Jurkat, Clone E6-1 (cell line): ENCODE data around the gene TRHDE.

Source experiments
- DNase-seq: peaks from one replicate; pipeline ENCODE4 v3.0.0-alpha.2; 2011; ENCODE audit warnings: low read depth, low spot score
- H3K4me3 ChIP-seq: 2 replicates; pipeline ENCODE4 v1.5.1; 2011; ENCODE audit warnings: mild to moderate bottlenecking, low read length, control low read depth, moderate library complexity

Gene TRHDE

GRCh38 chr12:72272731-72273498 is 745 bp downstream of the TRHDE start:
- no peak for DNase-seq
- no peak overlapping the region for H3K4me3 ChIP-seq

DNA sequence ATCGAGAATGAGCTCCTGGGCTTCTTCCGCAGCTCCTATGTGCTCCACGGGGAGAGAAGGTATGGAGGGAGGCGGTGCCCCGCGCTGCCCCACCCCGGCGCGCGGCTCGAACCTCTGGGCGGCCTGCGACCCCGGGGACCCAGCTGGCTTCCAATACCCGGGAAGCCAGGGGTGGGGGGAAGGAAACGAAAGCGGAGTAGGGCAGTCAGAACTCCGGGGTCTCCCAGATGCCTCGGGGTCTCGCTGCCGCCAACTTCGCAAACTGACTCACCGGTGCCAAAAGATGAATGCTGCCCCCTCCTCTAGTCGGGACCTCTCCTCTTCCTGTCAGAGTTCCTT is 1.3 kb downstream of the TRHDE start:
- no peak overlapping the region for H3K4me3 ChIP-seq
- DNase-seq: no peak

- no peak overlapping the region for H3K4me3 ChIP-seq
- DNase-seq: no peak
Observed at GRCh38 chr12:72273851-72274351, 1.7 kb downstream of the TRHDE start.

- no peak for DNase-seq
- no peak overlapping the region for H3K4me3 ChIP-seq
Observed at GRCh38 chr12:72274931-72275330, 2.8 kb downstream of the TRHDE start.

DNA sequence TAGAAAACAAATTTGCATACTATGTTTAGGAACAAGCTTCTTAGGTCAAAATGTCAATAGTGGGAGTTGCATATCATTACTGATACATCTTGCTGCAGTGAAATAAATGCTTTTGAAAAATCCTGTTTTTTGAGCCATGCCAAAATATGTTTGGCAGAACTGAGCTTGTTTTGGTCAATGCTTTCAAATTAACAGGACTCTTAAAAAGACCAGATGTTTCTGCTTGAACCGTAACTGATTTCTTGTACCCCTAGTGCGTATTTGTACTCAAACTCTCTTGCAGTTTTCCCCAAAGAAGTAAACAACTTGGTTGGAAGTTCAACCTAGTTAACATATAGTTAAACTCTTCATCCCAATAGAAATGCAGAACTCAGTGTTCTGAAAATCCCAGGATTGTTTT is 3.4 kb downstream of the TRHDE start:
- DNase-seq: no peak
- H3K4me3 ChIP-seq: no peak overlapping the region

DNA sequence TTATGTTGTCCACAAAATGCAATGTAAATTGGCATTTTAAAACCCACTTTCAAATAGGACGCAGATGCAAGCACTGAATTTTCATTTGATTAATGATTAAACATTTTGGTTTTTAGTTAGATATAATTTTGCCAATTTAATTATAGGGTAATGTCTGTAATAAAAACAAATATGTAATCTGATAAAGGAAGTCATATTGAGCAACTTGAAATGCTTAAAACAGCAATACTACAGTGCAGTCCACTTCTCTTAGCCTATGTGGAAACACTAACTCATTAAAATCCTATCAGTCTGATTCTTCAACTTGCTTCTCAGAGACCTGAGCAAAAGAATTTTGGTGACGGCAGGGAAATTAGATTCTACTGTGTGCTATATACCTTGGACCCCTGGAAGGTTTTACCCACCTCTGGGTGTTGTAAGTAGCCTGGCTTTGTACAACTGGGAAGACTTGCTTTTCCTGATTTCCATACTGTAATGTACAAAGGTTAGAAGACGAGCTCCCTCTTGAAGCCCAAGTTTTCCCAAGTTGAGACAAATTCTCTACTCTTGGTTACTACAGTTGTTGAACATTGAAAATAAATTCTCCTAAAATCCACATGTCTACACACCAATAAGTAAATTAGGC is 4.1 kb downstream of the TRHDE start:
- H3K4me3 ChIP-seq: no peak overlapping the region
- no peak for DNase-seq

DNA sequence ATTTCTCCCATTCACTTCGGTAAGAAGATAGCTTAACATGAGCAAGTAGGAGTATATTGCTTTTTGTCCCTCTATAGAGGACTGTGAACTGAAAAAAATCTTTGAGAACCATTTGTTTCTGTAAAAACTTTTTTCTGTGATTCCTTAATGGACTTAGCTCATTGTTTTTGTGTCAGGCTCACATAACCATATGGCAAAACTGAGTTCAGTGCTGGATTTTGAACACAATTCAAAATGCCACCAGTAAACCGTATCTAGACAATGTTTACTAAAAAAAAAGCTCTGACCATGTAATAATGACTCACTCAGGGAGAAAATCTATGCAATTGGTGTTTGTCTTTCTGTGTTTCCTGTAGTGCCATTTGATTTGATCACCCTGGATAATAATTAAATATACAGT is 5.2 kb downstream of the TRHDE start:
- no peak overlapping the region for H3K4me3 ChIP-seq
- no peak for DNase-seq

DNA sequence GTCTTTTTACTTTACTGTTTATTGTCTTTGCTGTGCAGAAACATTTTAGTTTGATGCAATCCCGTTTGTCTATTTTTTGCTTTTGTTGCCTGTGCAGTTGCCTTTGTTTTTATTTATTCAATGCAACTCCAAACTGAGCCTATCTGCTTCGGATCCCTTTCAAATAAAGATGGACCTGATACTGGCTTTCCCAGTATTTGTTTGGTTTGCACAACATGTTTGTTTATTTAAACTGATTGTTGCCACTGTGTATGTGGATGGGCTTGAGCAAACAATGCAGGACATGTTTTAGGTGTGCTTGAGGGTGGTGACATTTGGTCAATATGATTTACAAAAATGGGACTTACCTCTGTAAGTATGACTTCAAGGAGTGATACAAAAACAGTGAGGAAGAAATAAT is 6.7 kb downstream of the TRHDE start:
- no peak for DNase-seq
- H3K4me3 ChIP-seq: no peak overlapping the region

- no peak for DNase-seq
- H3K4me3 ChIP-seq: no peak overlapping the region
Observed at GRCh38 chr12:72281126-72281525, 9.0 kb downstream of the TRHDE start.

DNA sequence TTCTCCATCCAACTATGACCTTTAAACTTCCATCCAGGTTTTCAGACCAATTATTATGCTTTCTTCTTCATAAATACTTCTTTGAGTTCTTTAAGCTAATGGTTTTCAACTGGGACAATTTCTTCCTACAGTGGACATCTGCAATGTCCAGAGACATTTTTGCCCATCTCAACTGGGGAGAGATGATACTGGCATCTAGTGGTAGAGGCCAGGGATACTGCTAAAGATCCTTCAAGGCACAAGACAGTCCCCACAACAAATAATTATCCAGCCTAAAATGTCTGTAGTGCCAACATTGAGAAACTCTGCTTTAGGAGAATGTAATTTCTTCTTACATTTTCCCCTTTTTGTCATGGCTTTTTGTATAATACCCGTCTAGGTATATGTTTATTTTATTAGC is 10.6 kb downstream of the TRHDE start:
- DNase-seq: no peak
- no peak overlapping the region for H3K4me3 ChIP-seq

GRCh38 chr12:72285861-72286260 is 13.7 kb downstream of the TRHDE start:
- no peak overlapping the region for H3K4me3 ChIP-seq
- DNase-seq: no peak

DNA sequence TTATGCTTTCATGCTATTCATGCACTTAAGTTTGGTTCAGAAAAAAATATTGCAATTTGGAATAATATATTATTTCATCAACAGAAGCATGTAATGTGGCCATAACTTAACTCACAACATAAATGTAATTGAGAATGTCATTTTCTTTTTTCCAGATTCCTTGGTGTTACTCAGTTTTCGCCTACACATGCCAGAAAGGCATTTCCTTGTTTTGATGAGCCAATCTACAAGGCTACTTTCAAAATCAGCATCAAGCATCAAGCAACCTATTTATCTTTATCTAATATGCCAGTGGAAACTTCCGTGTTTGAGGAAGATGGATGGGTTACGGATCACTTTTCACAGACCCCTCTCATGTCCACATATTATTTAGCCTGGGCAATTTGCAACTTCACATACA is 14.4 kb downstream of the TRHDE start:
- H3K4me3 ChIP-seq: no peak overlapping the region
- no peak for DNase-seq

DNA sequence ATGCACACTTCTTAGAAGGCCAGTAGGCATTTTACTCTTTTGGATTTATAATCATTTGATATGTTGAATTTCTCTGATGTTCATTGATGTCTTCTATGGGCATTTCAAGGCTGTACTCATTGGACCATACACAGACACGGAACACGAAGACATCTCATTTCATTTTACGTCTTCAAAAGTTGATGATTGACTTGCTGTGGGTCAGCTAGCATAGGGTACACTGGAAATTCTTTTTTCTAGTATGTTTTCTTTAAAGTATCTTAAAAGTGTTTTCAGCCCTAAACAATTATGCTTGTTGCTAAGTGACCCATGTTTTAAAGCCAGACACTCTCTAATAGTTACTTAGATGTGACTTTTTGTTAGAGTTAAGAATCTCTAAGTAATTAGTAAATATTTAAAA is 16.3 kb downstream of the TRHDE start:
- H3K4me3 ChIP-seq: no peak overlapping the region
- DNase-seq: no peak

- H3K4me3 ChIP-seq: no peak overlapping the region
- DNase-seq: no peak
Observed at GRCh38 chr12:72288911-72289310, 16.7 kb downstream of the TRHDE start.

GRCh38 chr12:72289633-72290032 is 17.5 kb downstream of the TRHDE start:
- H3K4me3 ChIP-seq: no peak overlapping the region
- DNase-seq: no peak

GRCh38 chr12:72291175-72291574 is 19.0 kb downstream of the TRHDE start:
- DNase-seq: no peak
- H3K4me3 ChIP-seq: no peak overlapping the region

GRCh38 chr12:72293701-72294100 is 21.5 kb downstream of the TRHDE start:
- H3K4me3 ChIP-seq: no peak overlapping the region
- no peak for DNase-seq

DNA sequence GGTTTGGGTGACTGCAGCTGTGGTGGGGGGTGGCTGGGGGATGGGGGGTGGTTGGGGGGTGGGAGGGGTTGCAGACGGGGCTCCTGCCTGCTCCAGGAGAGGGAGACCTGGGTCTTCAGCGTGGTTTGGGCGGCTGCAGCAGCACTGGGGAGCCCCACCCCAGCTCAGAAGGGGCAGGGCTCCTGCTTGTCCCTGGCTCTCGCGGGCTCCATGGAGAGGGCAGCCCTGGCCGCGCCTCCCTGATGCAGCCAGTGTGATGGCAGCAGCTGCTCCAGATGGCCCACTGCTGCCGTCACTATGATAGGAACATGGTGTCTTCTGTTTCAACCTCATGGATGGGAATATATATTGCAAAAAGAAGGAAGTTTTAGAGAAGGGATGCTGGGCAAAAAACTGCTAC is 22.9 kb downstream of the TRHDE start:
- no peak overlapping the region for H3K4me3 ChIP-seq
- peak; percentile 5 for DNase-seq

DNA sequence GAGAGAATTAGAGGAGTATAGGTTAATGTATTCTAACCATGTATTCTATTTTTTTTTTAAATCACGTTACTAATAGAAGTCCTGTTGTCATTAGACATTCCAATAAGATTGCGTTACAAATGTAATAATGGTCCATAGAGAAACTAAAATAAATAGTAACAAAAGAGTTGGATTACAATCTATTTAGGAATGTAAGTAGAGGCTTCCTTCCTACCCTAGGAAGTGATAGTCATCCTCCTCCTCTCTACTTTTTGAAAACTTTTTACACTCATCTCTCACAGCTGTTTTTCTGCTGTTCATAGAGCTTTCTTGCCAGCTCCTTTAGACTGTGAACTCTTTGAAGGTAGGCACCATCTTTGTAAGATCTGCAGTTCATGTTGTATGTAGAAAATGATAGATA is 23.6 kb downstream of the TRHDE start:
- DNase-seq: no peak
- H3K4me3 ChIP-seq: no peak overlapping the region

- no peak for DNase-seq
- H3K4me3 ChIP-seq: no peak overlapping the region
Observed at GRCh38 chr12:72296389-72296788, 24.2 kb downstream of the TRHDE start.

GRCh38 chr12:72297666-72298065 is 25.5 kb downstream of the TRHDE start:
- no peak for DNase-seq

More at GRCh38 chr12:72297666-72298065, 25.5 kb downstream of the TRHDE start:
- no peak overlapping the region for H3K4me3 ChIP-seq
